H1 (cell line): ENCODE data around the gene HTRA1. TPM values are rescaled to one million over a fixed set of nuclear protein-coding genes. Genes with fewer than 3 reads are reported as not detected.

ENCODE experiments used
- CTCF ChIA-PET: fragments of 300-600 bp; sonication (Branson Sonifier 250); formaldehyde crosslinking; loops from one replicate; lab custom pipeline; 2021; ENCODE audit not compliant: partially characterized antibody; lab: Charles Lee
- POLR2A ChIA-PET: fragments of 300-600 bp; sonication (Branson Sonifier 250); formaldehyde crosslinking; loops from one replicate; lab custom pipeline; 2021; ENCODE audit warnings: inconsistent platforms; ENCODE audit not compliant: partially characterized antibody; lab: Charles Lee
- DNase-seq, 2 experiments: peaks; one replicate each; pipeline versions ENCODE4 v3.0.0 to v3.0.0-alpha.2; 2010 to 2022; ENCODE audit warnings: low spot score in 2 of 2, low read depth in 1 of 2, mixed read lengths in 1 of 2
- FAIRE-seq: peaks from 2 replicates; lab custom pipeline; 2011; peaks lifted over from hg19 to GRCh38; lab: Jason Lieb, UNC
- H2AFZ ChIP-seq: 2 replicates; pipeline ENCODE4 v1.8.1; 2012; ENCODE audit warnings: low read length, inconsistent platforms
- H2AK5ac ChIP-seq: 2 replicates; pipeline ENCODE4 v1.6.1; 2013; ENCODE audit warnings: low read depth, low read length
- H2BK120ac ChIP-seq: replicated peaks from 2 replicates; pipeline ENCODE3; 2013; ENCODE audit warnings: low read depth, low read length, inconsistent platforms
- H2BK12ac ChIP-seq: 2 replicates; pipeline ENCODE4 v1.6.1; 2013; ENCODE audit warnings: low read depth, low read length
- H2BK15ac ChIP-seq: 2 replicates; pipeline ENCODE4 v1.6.1; 2013; ENCODE audit warnings: low read length
- H2BK20ac ChIP-seq: 2 replicates; pipeline ENCODE4 v1.6.1; 2013; ENCODE audit warnings: low read length
- H2BK5ac ChIP-seq: 2 replicates; pipeline ENCODE4 v1.6.1; 2013; ENCODE audit warnings: low read depth, low read length
- H3K14ac ChIP-seq: 2 replicates; pipeline ENCODE4 v1.6.1; 2013; ENCODE audit warnings: inconsistent platforms; ENCODE audit not compliant: insufficient read length
- H3K18ac ChIP-seq: 2 replicates; pipeline ENCODE4 v1.6.1; 2013; ENCODE audit warnings: low read length; ENCODE audit errors: extremely low read depth
- H3K23ac ChIP-seq: 2 replicates; pipeline ENCODE4 v1.6.1; 2013; ENCODE audit warnings: inconsistent platforms; ENCODE audit not compliant: insufficient read length
- H3K23me2 ChIP-seq: 2 replicates; pipeline ENCODE4 v1.6.1; 2013; ENCODE audit warnings: low read depth, low read length
- H3K27ac ChIP-seq: 2 replicates; pipeline ENCODE4 v1.6.1; 2011; ENCODE audit warnings: low read depth, low read length, inconsistent platforms
- H3K27me3 ChIP-seq, 4 experiments: replicated peaks in 1 of 4; 1 replicate in 1 of 4; 2 replicates in 3 of 4; pipeline versions ENCODE4 v1.6.1 to v1.8.1; 2011 to 2013; ENCODE audit warnings: low read length in 3 of 4, mild to moderate bottlenecking in 3 of 4, inconsistent platforms in 2 of 4, mixed read lengths in 2 of 4, moderate library complexity in 1 of 4; ENCODE audit not compliant: control insufficient read depth in 3 of 4, insufficient read depth in 3 of 4; ENCODE audit errors: extremely low read depth in 1 of 4
- H3K36me3 ChIP-seq, 4 experiments: 2 replicates each; pipeline versions ENCODE4 v1.6.1 to v1.8.1; 2011 to 2013; ENCODE audit warnings: mild to moderate bottlenecking in 4 of 4, low read length in 3 of 4, moderate library complexity in 2 of 4, control low read depth in 1 of 4, inconsistent platforms in 1 of 4; ENCODE audit not compliant: insufficient read depth in 4 of 4, control insufficient read depth in 2 of 4
- H3K4ac ChIP-seq: replicated peaks from 2 replicates; pipeline ENCODE3; 2013; ENCODE audit warnings: low read length, low read depth, mixed read lengths, inconsistent platforms; ENCODE audit not compliant: insufficient read length
- H3K4me1 ChIP-seq, 4 experiments: replicated peaks in 1 of 4; 1 replicate in 1 of 4; 2 replicates in 3 of 4; pipeline versions ENCODE4 v1.6.1 to v1.8.1; 2011 to 2013; ENCODE audit warnings: low read length in 3 of 4, inconsistent platforms in 2 of 4, mixed read lengths in 1 of 4; ENCODE audit not compliant: insufficient read depth in 4 of 4, control insufficient read depth in 3 of 4
- H3K4me2 ChIP-seq, 2 experiments: 2 replicates each; pipeline versions ENCODE4 v1.6.1 to v1.8.1; 2011 to 2013; ENCODE audit warnings: low read depth in 2 of 2, low read length in 2 of 2, control low read depth in 1 of 2, inconsistent platforms in 1 of 2, mild to moderate bottlenecking in 1 of 2; ENCODE audit not compliant: insufficient read depth in 1 of 2
- H3K4me3 ChIP-seq, 4 experiments: fragments of 200-600, 300-600 bp in 1 of 4; sonication (generic), shearing (Covaris generic), sonication (Bioruptor Twin) in 1 of 4; 2 replicates each; pipeline versions ENCODE4 v1.5.1 to v1.8.1; 2011 to 2016; ENCODE audit warnings: low read length in 4 of 4, low read depth in 3 of 4, control low read depth in 2 of 4, inconsistent platforms in 2 of 4, mild to moderate bottlenecking in 2 of 4, mixed read lengths in 1 of 4, moderate library complexity in 1 of 4; ENCODE audit not compliant: insufficient read depth in 2 of 4; ENCODE audit errors: extremely low read depth in 1 of 4
- H3K56ac ChIP-seq: replicated peaks from 2 replicates; pipeline ENCODE3; 2013; ENCODE audit warnings: low read depth, mild to moderate bottlenecking, mixed read lengths, low read length, inconsistent platforms; ENCODE audit not compliant: insufficient read length
- H3K79me1 ChIP-seq: 2 replicates; pipeline ENCODE4 v1.6.1; 2013; ENCODE audit warnings: low read depth, low read length, control low read depth
- H3K79me2 ChIP-seq, 2 experiments: 2 replicates each; pipeline versions ENCODE4 v1.6.1 to v1.8.1; 2012 to 2013; ENCODE audit warnings: low read length in 2 of 2, mild to moderate bottlenecking in 2 of 2, inconsistent platforms in 1 of 2; ENCODE audit not compliant: insufficient read depth in 2 of 2, control insufficient read depth in 1 of 2
- H3K9ac ChIP-seq, 4 experiments: replicated peaks in 1 of 4; 1 replicate in 1 of 4; 2 replicates in 3 of 4; pipeline versions ENCODE4 v1.6.1 to v1.8.1; 2011 to 2013; ENCODE audit warnings: low read depth in 3 of 4, low read length in 3 of 4, control low read depth in 2 of 4, mild to moderate bottlenecking in 2 of 4, moderate library complexity in 2 of 4, inconsistent platforms in 1 of 4; ENCODE audit errors: extremely low read depth in 1 of 4
- H3K9me3 ChIP-seq, 2 experiments: 2 replicates each; pipeline versions ENCODE4 v1.6.1 to v1.8.1; 2012 to 2013; ENCODE audit warnings: mild to moderate bottlenecking in 2 of 2, moderate library complexity in 2 of 2, control low read depth in 1 of 2, inconsistent platforms in 1 of 2, low read depth in 1 of 2, low read length in 1 of 2, mixed read lengths in 1 of 2; ENCODE audit not compliant: insufficient read depth in 2 of 2
- H4K20me1 ChIP-seq, 2 experiments: replicated peaks in 1 of 2; 2 replicates each; pipeline versions ENCODE3 to v1.8.1; 2011 to 2013; ENCODE audit warnings: inconsistent platforms in 2 of 2, low read length in 2 of 2, mild to moderate bottlenecking in 1 of 2; ENCODE audit not compliant: insufficient read depth in 2 of 2, control insufficient read depth in 1 of 2
- H4K5ac ChIP-seq: 2 replicates; pipeline ENCODE4 v1.6.1; 2013; ENCODE audit warnings: low read length, low read depth, mixed read lengths, inconsistent platforms; ENCODE audit not compliant: insufficient read length
- H4K8ac ChIP-seq: 2 replicates; pipeline ENCODE4 v1.8.0; 2013; ENCODE audit warnings: mild to moderate bottlenecking, moderate library complexity, low read length, inconsistent platforms; ENCODE audit not compliant: insufficient read depth; ENCODE audit errors: extremely low read depth
- H4K91ac ChIP-seq: replicated peaks from 2 replicates; pipeline ENCODE3; 2013; ENCODE audit warnings: low read length, mixed read lengths, inconsistent platforms; ENCODE audit not compliant: insufficient read length
- CBX5 ChIP-seq: fragments of 300-800, 300-1000 bp; sonication (generic); IDR thresholded peaks from 2 replicates; pipeline ENCODE4 v1.7.1; 2016; ENCODE audit warnings: antibody characterized with exemption, low read length, low read depth
- FOSL1 ChIP-seq: IDR thresholded peaks from 2 replicates; pipeline ENCODE4 v1.6.1; 2011; ENCODE audit warnings: mild to moderate bottlenecking, low read depth, low read length, moderate library complexity; ENCODE audit not compliant: insufficient read depth
- JUND ChIP-seq: IDR thresholded peaks from 2 replicates; pipeline ENCODE4 v1.6.1; 2011; ENCODE audit warnings: mild to moderate bottlenecking, improper control_type of control experiment, low read length
- KDM1A ChIP-seq: fragments of 200-600, 300-600 bp; sonication (generic); IDR thresholded peaks from 2 replicates; pipeline ENCODE4 v1.7.1; 2016; ENCODE audit warnings: mild to moderate bottlenecking, low read length, borderline replicate concordance
- NANOG ChIP-seq: IDR thresholded peaks from 2 replicates; pipeline ENCODE4 v1.6.1; 2011; ENCODE audit warnings: low read length, low read depth, mild to moderate bottlenecking, inconsistent platforms; ENCODE audit not compliant: insufficient read depth, poor library complexity, severe bottlenecking
- RFX5 ChIP-seq: IDR thresholded peaks from 2 replicates; pipeline ENCODE4 v1.6.1; 2011; ENCODE audit warnings: low read depth, low read length, improper control_type of control experiment, borderline replicate concordance
- RXRA ChIP-seq: IDR thresholded peaks from 2 replicates; pipeline ENCODE4 v1.6.1; 2011; ENCODE audit warnings: low read depth, mild to moderate bottlenecking, low read length, moderate library complexity; ENCODE audit not compliant: insufficient read depth
- SAP30 ChIP-seq: fragments of 300-600 bp; sonication (generic); IDR thresholded peaks from 2 replicates; pipeline ENCODE4 v1.7.1; 2012; ENCODE audit warnings: low read length, moderate library complexity, mild to moderate bottlenecking, inconsistent platforms; ENCODE audit not compliant: insufficient read depth, insufficient replicate concordance
- SIRT6 ChIP-seq: IDR thresholded peaks from one replicate; pipeline ENCODE4 v1.7.1; 2012; ENCODE audit warnings: low read length, inconsistent platforms
- SIX5 ChIP-seq: IDR thresholded peaks from 2 replicates; pipeline ENCODE4 v1.6.1; 2011; ENCODE audit warnings: mild to moderate bottlenecking, low read depth, low read length
- WGBS, 2 experiments: shearing (Covaris generic) in 1 of 2; methylation state at CpG; one replicate each; pipeline versions ENCODE4 v1.1.6 to v1.1.7; 2013 to 2015; ENCODE audit warnings: low lambda C conversion rate in 2 of 2, mixed read lengths in 2 of 2, inconsistent platforms in 1 of 2, low coverage in 1 of 2, missing lambda C conversion rate in 1 of 2; ENCODE audit not compliant: insufficient replicate concordance in 2 of 2, insufficient coverage in 1 of 2, insufficient read length in 1 of 2; ENCODE audit errors: extremely low coverage in 1 of 2, missing lambda C conversion rate in 1 of 2; 5-methylcytosine and 5-hydroxymethylcytosine counted together
- polyA plus RNA-seq, 7 experiments: library from polyadenylated mRNA; depleted of rRNA in 3 of 7; stranded (reverse) in 5 of 7; unstranded in 2 of 7; fragments of >200 nt in 5 of 7; fragments of 200-250 nt in 2 of 7; gene quantifications; 1 replicate in 5 of 7; 2 replicates in 1 of 7; 4 replicates in 1 of 7; pipeline versions ENCODE4 v1.2.1 to v1.2.3, GENCODE V29; 2011 to 2013; ENCODE audit warnings: missing spikeins in 2 of 7, mixed read lengths in 2 of 7
- total RNA-seq: library from RNA; stranded (reverse); fragmentation: NEBNext Ultra II Directional; extraction: Animal tissue kit (Norgen Biotek cat#: 25700); gene quantifications from 2 replicates; pipeline ENCODE4 v1.2.1, GENCODE V29; 2021
- TF ChIP-seq, protein P1 (sequence below): IDR thresholded peaks from 2 replicates; pipeline ENCODE4 v1.6.1; 2012; ENCODE audit warnings: inconsistent platforms

The HTRA1 gene
- total and polyA plus RNA-seq, 2 of the 8 experiments (the other 6 are each of a cell fraction or from before 2014, with no cell fraction given): 15.8 to 20.1 TPM

DNA sequence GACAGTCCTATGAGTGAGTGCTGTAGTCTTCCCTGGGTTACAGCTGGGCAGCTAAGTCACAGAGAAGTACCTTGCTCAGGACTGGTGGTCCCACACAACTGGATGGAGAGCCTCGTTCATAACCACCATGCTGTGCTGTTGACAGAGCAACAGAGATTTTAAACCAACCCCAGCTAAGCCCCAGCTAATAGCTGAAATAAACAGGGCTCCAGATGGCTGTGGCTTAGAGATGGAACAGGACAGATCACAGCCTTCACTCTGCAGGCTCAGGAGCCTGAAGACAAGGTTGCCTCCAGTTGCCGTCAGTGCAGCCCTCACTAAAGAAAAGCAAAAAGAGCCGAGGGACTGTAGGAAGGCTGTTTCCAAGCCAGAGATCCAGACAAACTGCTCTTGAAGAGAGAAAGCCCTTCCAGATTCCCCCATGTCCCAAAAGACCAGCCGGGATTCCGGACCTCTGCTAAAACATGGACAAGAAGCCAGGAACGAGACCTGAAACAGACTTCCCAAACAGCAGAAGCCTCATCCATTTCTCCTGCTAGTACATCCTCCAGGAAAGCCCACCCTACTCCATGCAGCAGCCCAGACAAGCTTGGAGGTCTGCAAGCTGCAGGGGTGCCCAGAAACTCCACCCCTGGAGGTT is 4.2 kb downstream of the HTRA1 start:
- Histone ChIP-seq H2BK12ac (no peak overlapping the region), H3K56ac (no peak overlapping the region), H3K27ac (no peak overlapping the region), H3K27me3 (peaks cover 22 to 36% (median 31%) of the 10 kb centered on the region in 4 experiments; a peak in 6 of 7 replicates), H3K79me2 (no peaks in the 10 kb centered on the region), H4K5ac (no peak overlapping the region), H2BK120ac (no peak overlapping the region), H4K91ac (no peak overlapping the region), H3K23me2 (peaks cover 17% of the 10 kb centered on the region; the same call in 1 of the 2 replicates), H4K8ac (no peak overlapping the region), H3K9me3 (no peaks in the 10 kb centered on the region), H3K4me1 (peaks cover 0 to 8% (median 2%) of the 10 kb centered on the region in 4 experiments; a peak in 3 of 7 replicates), H3K18ac (no peak overlapping the region), H3K36me3 (peaks cover 0 to 6% (median 0%) of the 10 kb centered on the region in 4 experiments; a peak in 1 of 8 replicates), H3K23ac (no peak overlapping the region), H2BK20ac (no peak overlapping the region), H3K4ac (no peak overlapping the region), H3K4me2 (no peak overlapping the region), H2AFZ (no peak overlapping the region), H3K14ac (no peak overlapping the region), H2BK5ac (no peak overlapping the region), H3K9ac (no peak overlapping the region), H4K20me1 (peaks cover 3 to 5% of the 10 kb centered on the region in 2 experiments), H3K4me3 (no peak overlapping the region), H2BK15ac (no peak overlapping the region), H3K79me1 (no peaks in the 10 kb centered on the region; the same call in 1 of the 2 replicates), H2AK5ac (no peak overlapping the region)
- DNase-seq (no peak), FAIRE-seq (no peak)
- POLR2A ChIA-PET: no interaction called here
- CTCF ChIA-PET: interaction anchor here (1.1 to 1.7 kb wide), 5 partner anchors 8 to 99 kb away, joined by 3 to 5 read pairs (median 3); no protein-coding TSS in a partner anchor
- 90% methylated on average over 6 of the region's 6 CpGs; no CpG with 5 or more reads in 1 of the 2 experiments for WGBS, 2 experiments
- no peak for TF ChIP-seq RFX5
- TF ChIP-seq, protein P1, sequence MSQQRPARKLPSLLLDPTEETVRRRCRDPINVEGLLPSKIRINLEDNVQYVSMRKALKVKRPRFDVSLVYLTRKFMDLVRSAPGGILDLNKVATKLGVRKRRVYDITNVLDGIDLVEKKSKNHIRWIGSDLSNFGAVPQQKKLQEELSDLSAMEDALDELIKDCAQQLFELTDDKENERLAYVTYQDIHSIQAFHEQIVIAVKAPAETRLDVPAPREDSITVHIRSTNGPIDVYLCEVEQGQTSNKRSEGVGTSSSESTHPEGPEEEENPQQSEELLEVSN: no peak
- TF ChIP-seq CBX5: no peak
- TF ChIP-seq RXRA: no peak
- TF ChIP-seq SIX5: no peak
- no peak for TF ChIP-seq NANOG
- no peak for TF ChIP-seq FOSL1
- no peak for TF ChIP-seq JUND
- TF ChIP-seq SIRT6: no peak
- no peak for TF ChIP-seq KDM1A
- no peak for TF ChIP-seq SAP30
